Measurements from ENCODE around the gene RNF31.

DNA sequence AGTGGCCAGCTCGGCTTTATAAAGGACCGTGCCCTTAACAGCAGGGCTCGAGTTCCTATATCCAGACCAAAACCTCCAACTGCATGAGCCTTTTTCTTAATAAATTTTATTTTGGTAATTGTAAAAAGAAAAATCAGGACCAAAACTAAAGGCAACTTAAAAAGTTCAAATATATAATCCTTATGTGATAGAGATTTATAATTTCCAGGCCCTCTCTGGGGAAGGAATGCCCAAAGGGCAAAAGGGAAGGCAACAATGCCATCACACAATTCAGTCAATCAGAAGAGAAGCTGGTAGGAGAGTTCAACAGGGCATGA is 41.7 kb downstream of the RNF31 start:
- TF ChIP-seq, protein P1, sequence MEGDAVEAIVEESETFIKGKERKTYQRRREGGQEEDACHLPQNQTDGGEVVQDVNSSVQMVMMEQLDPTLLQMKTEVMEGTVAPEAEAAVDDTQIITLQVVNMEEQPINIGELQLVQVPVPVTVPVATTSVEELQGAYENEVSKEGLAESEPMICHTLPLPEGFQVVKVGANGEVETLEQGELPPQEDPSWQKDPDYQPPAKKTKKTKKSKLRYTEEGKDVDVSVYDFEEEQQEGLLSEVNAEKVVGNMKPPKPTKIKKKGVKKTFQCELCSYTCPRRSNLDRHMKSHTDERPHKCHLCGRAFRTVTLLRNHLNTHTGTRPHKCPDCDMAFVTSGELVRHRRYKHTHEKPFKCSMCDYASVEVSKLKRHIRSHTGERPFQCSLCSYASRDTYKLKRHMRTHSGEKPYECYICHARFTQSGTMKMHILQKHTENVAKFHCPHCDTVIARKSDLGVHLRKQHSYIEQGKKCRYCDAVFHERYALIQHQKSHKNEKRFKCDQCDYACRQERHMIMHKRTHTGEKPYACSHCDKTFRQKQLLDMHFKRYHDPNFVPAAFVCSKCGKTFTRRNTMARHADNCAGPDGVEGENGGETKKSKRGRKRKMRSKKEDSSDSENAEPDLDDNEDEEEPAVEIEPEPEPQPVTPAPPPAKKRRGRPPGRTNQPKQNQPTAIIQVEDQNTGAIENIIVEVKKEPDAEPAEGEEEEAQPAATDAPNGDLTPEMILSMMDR (IDR thresholded peaks at IDR 0.05) = no peak
- no peak for TF ChIP-seq EP300 (IDR thresholded peaks at IDR 0.05)
- no peak for TF ChIP-seq POLR2A (IDR thresholded peaks at IDR 0.05)
- TF ChIP-seq POLR2AphosphoS5 (IDR thresholded peaks at IDR 0.05) = no peak
